ENCODE results near the gene JAZF1.
A peak's percentile ranks its signal among the peaks of the same experiment; 100 is the strongest.
"Not testable (repeated sequence)": the region's sequence is repeated elsewhere in the genome, so short reads cannot be mapped to it uniquely, and the experiment has no call there.

The JAZF1 gene

GRCh38 chr7:27899601-27900000, 281.0 kb downstream of the JAZF1 start:
- H3K9ac ChIP-seq (ENCODE audit: low read length): no peak overlapping the region
- H3K27ac ChIP-seq (ENCODE audit: low read depth, low read length): no peak overlapping the region
- H3K27me3 ChIP-seq (ENCODE audit: control insufficient read depth, insufficient read depth, low read length): no peaks in the 10 kb centered on the region
- no peaks in the 10 kb centered on the region for H3K36me3 ChIP-seq (ENCODE audit: control insufficient read depth, insufficient read depth, low read length)
- peaks cover 10% of the 10 kb centered on the region for H3K4me1 ChIP-seq (ENCODE audit: control insufficient read depth, insufficient read depth, low read length)
- no peak overlapping the region for H3K4me3 ChIP-seq (ENCODE audit: low read length)

- peak overlapping the region; percentile 1 for H3K27ac ChIP-seq (ENCODE audit: low read depth, low read length)
These were observed 283.2 kb downstream of the JAZF1 start for GRCh38 chr7:27897441-27897847.

GRCh38 chr7:27897001-27897400, 283.6 kb downstream of the JAZF1 start:
- H3K4me3 ChIP-seq (ENCODE audit: low read length): no peak overlapping the region
- H3K4me1 ChIP-seq (ENCODE audit: control insufficient read depth, insufficient read depth, low read length): peaks cover 10% of the 10 kb centered on the region
- no peaks in the 10 kb centered on the region for H3K27me3 ChIP-seq (ENCODE audit: control insufficient read depth, insufficient read depth, low read length)
- H3K27ac ChIP-seq (ENCODE audit: low read depth, low read length): peak overlapping the region; percentile 1
- H3K9ac ChIP-seq (ENCODE audit: low read length): no peak overlapping the region
- no peaks in the 10 kb centered on the region for H3K36me3 ChIP-seq (ENCODE audit: control insufficient read depth, insufficient read depth, low read length)

More at GRCh38 chr7:27897441-27897847, 283.2 kb downstream of the JAZF1 start:
- H3K27me3 ChIP-seq (ENCODE audit: control insufficient read depth, insufficient read depth, low read length): no peaks in the 10 kb centered on the region
- no peak overlapping the region for H3K9ac ChIP-seq (ENCODE audit: low read length)
- H3K4me3 ChIP-seq (ENCODE audit: low read length): no peak overlapping the region
- no peaks in the 10 kb centered on the region for H3K36me3 ChIP-seq (ENCODE audit: control insufficient read depth, insufficient read depth, low read length)
- H3K4me1 ChIP-seq (ENCODE audit: control insufficient read depth, insufficient read depth, low read length): peaks cover 10% of the 10 kb centered on the region

GRCh38 chr7:27895551-27895950, 285.0 kb downstream of the JAZF1 start:
- Histone ChIP-seq H3K27ac (ENCODE audit: low read depth, low read length) (no peak overlapping the region), H3K4me3 (ENCODE audit: low read length) (no peak overlapping the region), H3K4me1 (ENCODE audit: control insufficient read depth, insufficient read depth, low read length) (peaks cover 5% of the 10 kb centered on the region), H3K9ac (ENCODE audit: low read length) (no peak overlapping the region), H3K36me3 (ENCODE audit: control insufficient read depth, insufficient read depth, low read length) (no peaks in the 10 kb centered on the region), H3K27me3 (ENCODE audit: control insufficient read depth, insufficient read depth, low read length) (no peaks in the 10 kb centered on the region)

GRCh38 chr7:27890205-27890849, 290.3 kb downstream of the JAZF1 start:
- Histone ChIP-seq H3K36me3 (ENCODE audit: control insufficient read depth, insufficient read depth, low read length) (no peaks in the 10 kb centered on the region), H3K9ac (ENCODE audit: low read length) (no peak overlapping the region), H3K4me1 (ENCODE audit: control insufficient read depth, insufficient read depth, low read length) (no peaks in the 10 kb centered on the region), H3K27me3 (ENCODE audit: control insufficient read depth, insufficient read depth, low read length) (no peaks in the 10 kb centered on the region), H3K4me3 (ENCODE audit: low read length) (no peak overlapping the region), H3K27ac (ENCODE audit: low read depth, low read length) (no peak overlapping the region)

- Histone ChIP-seq H3K36me3 (ENCODE audit: control insufficient read depth, insufficient read depth, low read length) (no peaks in the 10 kb centered on the region), H3K4me3 (ENCODE audit: low read length) (no peak overlapping the region), H3K9ac (ENCODE audit: low read length) (no peak overlapping the region), H3K4me1 (ENCODE audit: control insufficient read depth, insufficient read depth, low read length) (no peaks in the 10 kb centered on the region), H3K27ac (ENCODE audit: low read depth, low read length) (no peak overlapping the region), H3K27me3 (ENCODE audit: control insufficient read depth, insufficient read depth, low read length) (no peaks in the 10 kb centered on the region)
These were observed 290.8 kb downstream of the JAZF1 start for GRCh38 chr7:27889800-27890199.

- H3K27ac ChIP-seq (ENCODE audit: low read depth, low read length): no peak overlapping the region
- no peak overlapping the region for H3K4me3 ChIP-seq (ENCODE audit: low read length)
- no peaks in the 10 kb centered on the region for H3K4me1 ChIP-seq (ENCODE audit: control insufficient read depth, insufficient read depth, low read length)
- H3K36me3 ChIP-seq (ENCODE audit: control insufficient read depth, insufficient read depth, low read length): no peaks in the 10 kb centered on the region
- H3K9ac ChIP-seq (ENCODE audit: low read length): no peak overlapping the region
- no peaks in the 10 kb centered on the region for H3K27me3 ChIP-seq (ENCODE audit: control insufficient read depth, insufficient read depth, low read length)
These were observed 291.9 kb downstream of the JAZF1 start for GRCh38 chr7:27888736-27889135.

GRCh38 chr7:27886710-27887109, 293.9 kb downstream of the JAZF1 start:
- not testable (repeated sequence) for H3K9ac ChIP-seq (ENCODE audit: low read length); H3K27ac ChIP-seq (ENCODE audit: low read depth, low read length); H3K27me3 ChIP-seq (ENCODE audit: control insufficient read depth, insufficient read depth, low read length); H3K4me1 ChIP-seq (ENCODE audit: control insufficient read depth, insufficient read depth, low read length); H3K36me3 ChIP-seq (ENCODE audit: control insufficient read depth, insufficient read depth, low read length); H3K4me3 ChIP-seq (ENCODE audit: low read length)

GRCh38 chr7:27885652-27886051, 294.9 kb downstream of the JAZF1 start:
- no peak overlapping the region for H3K9ac ChIP-seq (ENCODE audit: low read length)
- no peaks in the 10 kb centered on the region for H3K27me3 ChIP-seq (ENCODE audit: control insufficient read depth, insufficient read depth, low read length)
- H3K4me1 ChIP-seq (ENCODE audit: control insufficient read depth, insufficient read depth, low read length): no peaks in the 10 kb centered on the region
- no peak overlapping the region for H3K27ac ChIP-seq (ENCODE audit: low read depth, low read length)
- H3K4me3 ChIP-seq (ENCODE audit: low read length): no peak overlapping the region
- H3K36me3 ChIP-seq (ENCODE audit: control insufficient read depth, insufficient read depth, low read length): no peaks in the 10 kb centered on the region

- H3K36me3 ChIP-seq (ENCODE audit: control insufficient read depth, insufficient read depth, low read length): no peaks in the 10 kb centered on the region
- H3K4me3 ChIP-seq (ENCODE audit: low read length): no peak overlapping the region
- no peaks in the 10 kb centered on the region for H3K27me3 ChIP-seq (ENCODE audit: control insufficient read depth, insufficient read depth, low read length)
- H3K9ac ChIP-seq (ENCODE audit: low read length): no peak overlapping the region
- H3K27ac ChIP-seq (ENCODE audit: low read depth, low read length): no peak overlapping the region
- H3K4me1 ChIP-seq (ENCODE audit: control insufficient read depth, insufficient read depth, low read length): no peaks in the 10 kb centered on the region
These were observed 296.9 kb downstream of the JAZF1 start for GRCh38 chr7:27883696-27884095.

GRCh38 chr7:27876756-27877155, 303.8 kb downstream of the JAZF1 start:
- no peak overlapping the region for H3K27ac ChIP-seq (ENCODE audit: low read depth, low read length)
- peaks cover 7% of the 10 kb centered on the region for H3K4me1 ChIP-seq (ENCODE audit: control insufficient read depth, insufficient read depth, low read length)
- H3K9ac ChIP-seq (ENCODE audit: low read length): no peak overlapping the region
- no peaks in the 10 kb centered on the region for H3K36me3 ChIP-seq (ENCODE audit: control insufficient read depth, insufficient read depth, low read length)
- H3K27me3 ChIP-seq (ENCODE audit: control insufficient read depth, insufficient read depth, low read length): no peaks in the 10 kb centered on the region
- no peak overlapping the region for H3K4me3 ChIP-seq (ENCODE audit: low read length)

GRCh38 chr7:27875832-27876231, 304.8 kb downstream of the JAZF1 start:
- Histone ChIP-seq H3K27me3 (ENCODE audit: control insufficient read depth, insufficient read depth, low read length) (no peaks in the 10 kb centered on the region), H3K4me3 (ENCODE audit: low read length) (no peak overlapping the region), H3K9ac (ENCODE audit: low read length) (no peak overlapping the region), H3K36me3 (ENCODE audit: control insufficient read depth, insufficient read depth, low read length) (no peaks in the 10 kb centered on the region), H3K27ac (ENCODE audit: low read depth, low read length) (no peak overlapping the region), H3K4me1 (ENCODE audit: control insufficient read depth, insufficient read depth, low read length) (peaks cover 7% of the 10 kb centered on the region)

- Histone ChIP-seq H3K36me3 (ENCODE audit: control insufficient read depth, insufficient read depth, low read length) (no peaks in the 10 kb centered on the region), H3K4me1 (ENCODE audit: control insufficient read depth, insufficient read depth, low read length) (peaks cover 7% of the 10 kb centered on the region), H3K9ac (ENCODE audit: low read length) (no peak overlapping the region), H3K27me3 (ENCODE audit: control insufficient read depth, insufficient read depth, low read length) (no peaks in the 10 kb centered on the region), H3K4me3 (ENCODE audit: low read length) (no peak overlapping the region), H3K27ac (ENCODE audit: low read depth, low read length) (no peak overlapping the region)
These were observed 305.5 kb downstream of the JAZF1 start for GRCh38 chr7:27875061-27875460.

All from rectal smooth muscle tissue (tissue), 1 donor.